PC-9 (cell line): ENCODE data around the gene SLC35G2. TPM values are rescaled to one million over a fixed set of nuclear protein-coding genes. Genes with fewer than 3 reads are reported as not detected.

Source experiments
- BruUV-seq: library from RNA; stranded (reverse); fragments of 400-500 nt; replicated peaks from 2 replicates; lab custom pipeline; 2021; lab: Mats Ljungman, UMichigan
- CTCF ChIA-PET: fragments of 300-600 bp; sonication (Branson Sonifier 250); formaldehyde crosslinking; loops from one replicate; lab custom pipeline; 2022; ENCODE audit warnings: antibody characterized with exemption; lab: Charles Lee
- POLR2A ChIA-PET: fragments of 300-600 bp; sonication (Branson Sonifier 250); formaldehyde crosslinking; loops from one replicate; lab custom pipeline; 2022; ENCODE audit warnings: antibody characterized with exemption; ENCODE audit not compliant: unreplicated experiment; lab: Charles Lee
- DNase-seq, 2 experiments: peaks; one replicate each; pipeline versions ENCODE4 v3.0.0 to v3.0.0-alpha.2; 2015 to 2022; ENCODE audit warnings: mixed read lengths in 1 of 2
- H2AFZ ChIP-seq: fragments of 200-600 bp; sonication (generic); 2 replicates; pipeline ENCODE4 v1.8.1; 2017; ENCODE audit warnings: antibody characterized with exemption
- H3F3A ChIP-seq: fragments of 200-600 bp; sonication (generic); 2 replicates; pipeline ENCODE4 v1.8.1; 2017; ENCODE audit warnings: antibody characterized with exemption, mild to moderate bottlenecking, low read depth; ENCODE audit not compliant: insufficient read depth
- H3K27ac ChIP-seq: fragments of 200-600 bp; sonication (generic); 2 replicates; pipeline ENCODE4 v1.6.1; 2016; ENCODE audit warnings: mixed run types
- H3K27me3 ChIP-seq: fragments of 200-600 bp; sonication (generic); 2 replicates; pipeline ENCODE4 v1.6.1; 2016; ENCODE audit warnings: low read depth, mixed run types; ENCODE audit not compliant: insufficient read depth
- H3K36me3 ChIP-seq: fragments of 200-600 bp; sonication (generic); 2 replicates; pipeline ENCODE4 v1.6.1; 2016; ENCODE audit warnings: low read depth, mixed run types
- H3K4me1 ChIP-seq: fragments of 200-600 bp; sonication (generic); replicated peaks from 2 replicates; pipeline ENCODE4 v1.6.1; 2016; ENCODE audit warnings: mixed run types; ENCODE audit not compliant: insufficient read depth
- H3K4me2 ChIP-seq: fragments of 200-600 bp; sonication (generic); 2 replicates; pipeline ENCODE4 v1.6.1; 2017; ENCODE audit warnings: mixed run types
- H3K4me3 ChIP-seq: fragments of 200-600 bp; sonication (generic); 2 replicates; pipeline ENCODE4 v1.6.1; 2016; ENCODE audit warnings: mixed run types
- H3K79me2 ChIP-seq: fragments of 200-600 bp; sonication (generic); 2 replicates; pipeline ENCODE4 v1.6.1; 2017; ENCODE audit warnings: low read depth, mixed run types
- H3K9me2 ChIP-seq: fragments of 200-600 bp; sonication (generic); 2 replicates; pipeline ENCODE4 v1.8.1; 2017; ENCODE audit warnings: mild to moderate bottlenecking; ENCODE audit not compliant: insufficient read depth
- H3K9me3 ChIP-seq: fragments of 200-600 bp; sonication (generic); 2 replicates; pipeline ENCODE4 v1.8.1; 2016; ENCODE audit warnings: low read depth; ENCODE audit not compliant: insufficient read depth
- H4K20me1 ChIP-seq: fragments of 200-600 bp; sonication (generic); 2 replicates; pipeline ENCODE4 v1.8.1; 2017; ENCODE audit not compliant: insufficient read depth
- CTCF ChIP-seq: fragments of 200-600 bp; sonication (generic); conservative IDR thresholded peaks from 2 replicates; pipeline ENCODE4 v1.6.1; 2017; ENCODE audit warnings: mixed run types, antibody characterized with exemption, mild to moderate bottlenecking, moderate library complexity
- EZH2 ChIP-seq: fragments of 200-600 bp; sonication (generic); IDR thresholded peaks from 2 replicates; pipeline ENCODE4 v1.8.0; 2017; ENCODE audit warnings: antibody characterized with exemption, low read depth
- intact Hi-C: fragments of 100-400 bp; cut with micrococcal nuclease; formaldehyde crosslinking; loops from one replicate; pipeline ENCODE4 v1.10.0; 2022; ENCODE audit not compliant: unreplicated experiment
- total RNA-seq: library from RNA; stranded (reverse); gene quantifications from 2 replicates; pipeline ENCODE4 v1.2.3, GENCODE V29; 2021

The SLC35G2 gene
- total RNA-seq, 1 experiment from 2014 or later: 5.0 TPM

GRCh38 chr3:136835089-136835812 is 16.3 kb downstream of the SLC35G2 start:
- TF ChIP-seq EZH2 (no peak), CTCF (no peak)
- 0 out of 2 replicates have a peak, but pooled peaks cover 4% of the 10 kb centered on the region for H3F3A ChIP-seq
- H3K4me2 ChIP-seq: no peak overlapping the region
- ChIA-PET CTCF (no interaction called here), POLR2A (no interaction called here)
- H4K20me1 ChIP-seq: no peaks in the 10 kb centered on the region
- no peak overlapping the region for H2AFZ ChIP-seq
- H3K36me3 ChIP-seq: peaks cover 4% of the 10 kb centered on the region; the same call in 1 of the 2 replicates
- BruUV-seq: no TSS peak
- H3K4me1 ChIP-seq: 0 out of 2 replicates have a peak, but pooled peaks cover 12% of the 10 kb centered on the region
- no peaks in the 10 kb centered on the region for H3K9me3 ChIP-seq
- DNase-seq: no peak
- H3K4me3 ChIP-seq: no peak overlapping the region
- H3K27me3 ChIP-seq: no peaks in the 10 kb centered on the region
- intact Hi-C loops: no loop called here
- peaks cover 30% of the 10 kb centered on the region; the same call in 1 of the 2 replicates for H3K79me2 ChIP-seq
- no peaks in the 10 kb centered on the region for H3K9me2 ChIP-seq
- no peak overlapping the region for H3K27ac ChIP-seq

DNA sequence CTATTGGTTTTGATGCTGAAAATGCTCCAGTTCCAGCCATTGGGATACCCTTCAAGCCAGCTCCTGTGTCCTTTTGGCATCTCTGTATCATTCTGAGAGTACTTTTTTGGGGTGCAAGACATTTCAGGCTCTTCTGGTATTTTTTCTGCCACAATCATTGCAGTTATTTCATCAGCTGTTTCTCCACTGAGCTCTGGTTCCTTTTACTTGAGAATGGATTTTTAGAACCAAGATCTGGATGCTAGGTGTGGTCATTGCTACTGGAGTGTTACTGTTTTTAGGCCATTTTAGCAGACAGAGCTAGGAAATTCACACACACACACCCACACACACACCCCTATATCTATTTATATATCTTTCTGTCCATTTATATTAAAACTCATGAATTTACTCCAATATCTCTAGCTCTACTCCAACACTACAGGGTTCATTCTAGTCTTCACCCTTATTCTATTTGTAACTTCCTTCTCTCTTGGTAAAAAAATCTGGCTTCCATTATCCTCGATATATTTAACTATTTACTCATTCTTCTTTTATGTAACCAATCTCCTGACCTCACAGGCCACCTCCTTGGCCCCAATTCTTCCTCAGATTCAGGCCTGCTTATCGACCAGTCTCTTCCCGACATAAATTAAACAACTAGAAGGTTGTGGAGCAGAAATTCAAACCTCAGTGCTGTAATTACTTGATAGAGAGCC is 17.0 kb downstream of the SLC35G2 start:
- ChIA-PET POLR2A (no interaction called here), CTCF (no interaction called here)
- no TSS peak for BruUV-seq

More for the DNA sequence above, 17.0 kb downstream of the SLC35G2 start:
- Histone ChIP-seq H3K27ac (no peak overlapping the region), H3F3A (0 out of 2 replicates have a peak, but pooled peaks cover 4% of the 10 kb centered on the region), H3K9me2 (no peaks in the 10 kb centered on the region), H3K79me2 (peaks cover 34% of the 10 kb centered on the region; the same call in 1 of the 2 replicates), H3K27me3 (no peaks in the 10 kb centered on the region), H3K36me3 (peaks cover 4% of the 10 kb centered on the region; the same call in 1 of the 2 replicates), H2AFZ (no peak overlapping the region), H4K20me1 (no peaks in the 10 kb centered on the region), H3K4me1 (0 out of 2 replicates have a peak, but pooled peaks cover 12% of the 10 kb centered on the region), H3K4me2 (no peak overlapping the region), H3K4me3 (no peak overlapping the region), H3K9me3 (no peaks in the 10 kb centered on the region)
- DNase-seq: no peak
- TF ChIP-seq EZH2 (no peak), CTCF (no peak)
- intact Hi-C loops: no loop called here
